Endodermal cell (in vitro differentiated cells): ENCODE data around the gene ENO3. TPM values are rescaled to one million over a fixed set of nuclear protein-coding genes. Genes with fewer than 3 reads are reported as not detected.
A peak's percentile ranks its signal among the peaks of the same experiment; 100 is the strongest.
"Not testable (repeated sequence)": the region's sequence is repeated elsewhere in the genome, so short reads cannot be mapped to it uniquely, and the experiment has no call there.

Source experiments
- DNase-seq: peaks from one replicate; pipeline ENCODE4 v3.0.0-alpha.2; 2017
- H3K27ac ChIP-seq: 2 replicates; pipeline ENCODE4 v1.5.1; 2013; ENCODE audit warnings: mild to moderate bottlenecking, low read depth, low read length, moderate library complexity
- H3K27me3 ChIP-seq: 2 replicates; pipeline ENCODE4 v1.6.1; 2013; ENCODE audit warnings: mild to moderate bottlenecking, low read length, moderate library complexity; ENCODE audit not compliant: insufficient read depth, control insufficient read depth, poor library complexity, severe bottlenecking
- H3K36me3 ChIP-seq: 2 replicates; pipeline ENCODE4 v1.7.0; 2013; ENCODE audit warnings: mild to moderate bottlenecking, low read length, moderate library complexity; ENCODE audit not compliant: control insufficient read depth, insufficient read depth
- H3K4me1 ChIP-seq: one replicate; pipeline ENCODE4 v1.7.0; 2013; ENCODE audit warnings: low read length; ENCODE audit not compliant: control insufficient read depth, insufficient read depth
- H3K4me3 ChIP-seq: 2 replicates; pipeline ENCODE4 v1.5.1; 2013; ENCODE audit warnings: mild to moderate bottlenecking, low read length, moderate library complexity
- H3K9ac ChIP-seq: 2 replicates; pipeline ENCODE4 v1.6.1; 2013; ENCODE audit warnings: mild to moderate bottlenecking, low read length, moderate library complexity; ENCODE audit not compliant: poor library complexity, severe bottlenecking; ENCODE audit errors: extremely low read depth
- H3K9me3 ChIP-seq: 2 replicates; pipeline ENCODE4 v1.6.1; 2013; ENCODE audit warnings: mild to moderate bottlenecking, low read length, moderate library complexity; ENCODE audit not compliant: control insufficient read depth
- H3K27ac Mint-ChIP-seq: 2 replicates; pipeline ENCODE4 v1.8.0; 2020; ENCODE audit warnings: mixed read lengths
- H3K27me3 Mint-ChIP-seq: 2 replicates; pipeline ENCODE4 v1.8.0; 2021; ENCODE audit warnings: mild to moderate bottlenecking, mixed read lengths; ENCODE audit not compliant: insufficient read depth
- H3K36me3 Mint-ChIP-seq: 2 replicates; pipeline ENCODE4 v1.8.0; 2020; ENCODE audit warnings: low read depth, mixed read lengths
- H3K4me1 Mint-ChIP-seq: 2 replicates; pipeline ENCODE4 v1.8.0; 2020; ENCODE audit warnings: mixed read lengths
- H3K4me3 Mint-ChIP-seq: 2 replicates; pipeline ENCODE4 v1.8.0; 2020; ENCODE audit warnings: mild to moderate bottlenecking, moderate library complexity, mixed read lengths
- H3K9me3 Mint-ChIP-seq: 2 replicates; pipeline ENCODE4 v1.8.0; 2020; ENCODE audit warnings: mild to moderate bottlenecking, mixed read lengths
- WGBS, 2 experiments: methylation state at CpG; one replicate each; pipeline versions ENCODE4 v1.1.5 to v1.1.7; 2013; ENCODE audit warnings: missing lambda C conversion rate in 2 of 2, mixed read lengths in 1 of 2; ENCODE audit not compliant: insufficient coverage in 1 of 2, insufficient read length in 1 of 2; 5-methylcytosine and 5-hydroxymethylcytosine counted together
- total RNA-seq, 2 donors: library from RNA; stranded (reverse); fragmentation: NEBNext Ultra II Directional in 1 of 2; extraction: Animal tissue kit (Norgen Biotek cat#: 25700) in 1 of 2; gene quantifications; 2 replicates in 1 of 2; 3 replicates in 1 of 2; pipeline ENCODE4 v1.2.1, GENCODE V29; 2021
- TF ChIP-seq, protein P1 (sequence below): fragments of 200-600 bp; sonication (generic); conservative IDR thresholded peaks from 2 replicates; pipeline ENCODE4 v1.5.0; 2021; ENCODE audit warnings: antibody characterized with exemption, mild to moderate bottlenecking

The ENO3 gene
- total RNA-seq, 2 donors from 2014 or later, result 34.1 to 53.6 TPM

DNA sequence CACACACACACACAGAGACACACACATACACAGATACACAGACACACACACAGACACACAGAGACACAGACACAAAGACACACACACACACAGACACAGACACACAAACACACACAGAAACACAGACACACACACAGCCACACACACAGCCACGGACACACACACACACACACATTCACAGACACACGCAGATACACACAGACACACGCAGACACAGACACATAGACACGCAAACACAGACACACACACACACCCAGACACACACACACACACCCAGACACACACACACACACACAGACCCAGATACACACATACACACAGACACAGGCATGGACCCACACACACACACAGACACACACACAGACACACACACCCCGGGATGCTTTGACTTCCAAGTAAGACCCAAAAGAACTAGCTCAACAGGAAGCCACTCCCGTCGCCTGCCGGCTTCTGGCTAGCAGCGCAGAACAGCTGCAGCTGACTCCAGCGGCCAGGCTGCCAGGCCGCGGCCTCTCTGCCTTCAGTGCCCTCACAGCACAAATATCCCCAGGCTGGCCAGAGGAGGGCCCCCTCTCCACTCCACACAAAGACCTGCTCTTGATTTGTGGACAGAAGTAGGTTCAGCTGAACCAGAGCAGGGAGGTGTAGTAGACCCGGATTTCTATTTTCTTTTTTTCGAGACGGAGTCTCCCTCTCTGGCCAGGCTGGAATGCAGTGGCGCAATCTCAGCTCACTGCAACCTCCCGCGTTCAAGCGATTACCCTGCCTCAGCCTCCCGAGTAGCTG is 42.0 kb upstream of the ENO3 start:
- Histone ChIP-seq H3K4me3 (no peak overlapping the region), H3K27ac (peak overlapping the region; percentile 76), H3K4me1 (no peaks in the 10 kb centered on the region), H3K9me3 (no peaks in the 10 kb centered on the region), H3K36me3 (no peaks in the 10 kb centered on the region), H3K27me3 (no peaks in the 10 kb centered on the region), H3K9ac (peak overlapping the region; percentile 6)
- TF ChIP-seq, protein P1, sequence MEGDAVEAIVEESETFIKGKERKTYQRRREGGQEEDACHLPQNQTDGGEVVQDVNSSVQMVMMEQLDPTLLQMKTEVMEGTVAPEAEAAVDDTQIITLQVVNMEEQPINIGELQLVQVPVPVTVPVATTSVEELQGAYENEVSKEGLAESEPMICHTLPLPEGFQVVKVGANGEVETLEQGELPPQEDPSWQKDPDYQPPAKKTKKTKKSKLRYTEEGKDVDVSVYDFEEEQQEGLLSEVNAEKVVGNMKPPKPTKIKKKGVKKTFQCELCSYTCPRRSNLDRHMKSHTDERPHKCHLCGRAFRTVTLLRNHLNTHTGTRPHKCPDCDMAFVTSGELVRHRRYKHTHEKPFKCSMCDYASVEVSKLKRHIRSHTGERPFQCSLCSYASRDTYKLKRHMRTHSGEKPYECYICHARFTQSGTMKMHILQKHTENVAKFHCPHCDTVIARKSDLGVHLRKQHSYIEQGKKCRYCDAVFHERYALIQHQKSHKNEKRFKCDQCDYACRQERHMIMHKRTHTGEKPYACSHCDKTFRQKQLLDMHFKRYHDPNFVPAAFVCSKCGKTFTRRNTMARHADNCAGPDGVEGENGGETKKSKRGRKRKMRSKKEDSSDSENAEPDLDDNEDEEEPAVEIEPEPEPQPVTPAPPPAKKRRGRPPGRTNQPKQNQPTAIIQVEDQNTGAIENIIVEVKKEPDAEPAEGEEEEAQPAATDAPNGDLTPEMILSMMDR, result peak; percentile 87
- 37 to 43% methylated on average over 12 to 20 of the region's 20 CpGs for WGBS, 2 experiments
- peak; percentile 99 for DNase-seq
- H3K36me3 Mint-ChIP-seq, result no peaks in the 10 kb centered on the region
- no peak overlapping the region for H3K27ac Mint-ChIP-seq
- no peaks in the 10 kb centered on the region for H3K9me3 Mint-ChIP-seq
- peaks cover 9% of the 10 kb centered on the region for H3K27me3 Mint-ChIP-seq
- no peak overlapping the region for H3K4me3 Mint-ChIP-seq
- peaks cover 8% of the 10 kb centered on the region for H3K4me1 Mint-ChIP-seq

DNA sequence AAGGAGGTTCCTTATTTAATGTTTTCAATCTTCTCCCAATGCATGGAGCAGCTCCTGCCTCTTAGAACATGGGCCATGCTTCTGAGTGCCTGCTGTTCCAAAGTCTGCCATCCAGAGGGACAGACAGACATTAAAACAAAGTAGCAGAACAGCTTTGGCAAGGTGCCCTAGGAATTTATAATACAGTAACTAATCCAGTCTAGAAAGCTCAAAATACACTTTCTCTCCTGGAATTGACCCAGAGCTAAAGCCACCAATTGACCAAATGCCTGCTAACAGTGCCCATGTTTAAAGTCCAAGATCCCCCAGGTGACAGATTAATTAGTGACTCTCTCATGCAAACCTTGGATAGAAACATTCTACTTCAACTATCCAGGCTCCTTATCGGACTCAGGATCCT is 36.9 kb upstream of the ENO3 start:
- Mint-ChIP-seq H3K9me3 (no peaks in the 10 kb centered on the region), H3K4me3 (no peak overlapping the region), H3K36me3 (no peaks in the 10 kb centered on the region), H3K27ac (no peak overlapping the region), H3K27me3 (no peaks in the 10 kb centered on the region), H3K4me1 (peaks cover 8% of the 10 kb centered on the region)
- no peak for DNase-seq
- WGBS, 2 experiments, result 88% methylated on average over 1 of the region's 1 CpG; no CpG with 5 or more reads in 1 of the 2 experiments
- Histone ChIP-seq H3K27ac (no peak overlapping the region), H3K9ac (no peak overlapping the region), H3K4me3 (no peak overlapping the region), H3K27me3 (no peaks in the 10 kb centered on the region), H3K4me1 (no peaks in the 10 kb centered on the region), H3K36me3 (no peaks in the 10 kb centered on the region), H3K9me3 (no peaks in the 10 kb centered on the region)
- TF ChIP-seq, protein P1, result no peak

DNA sequence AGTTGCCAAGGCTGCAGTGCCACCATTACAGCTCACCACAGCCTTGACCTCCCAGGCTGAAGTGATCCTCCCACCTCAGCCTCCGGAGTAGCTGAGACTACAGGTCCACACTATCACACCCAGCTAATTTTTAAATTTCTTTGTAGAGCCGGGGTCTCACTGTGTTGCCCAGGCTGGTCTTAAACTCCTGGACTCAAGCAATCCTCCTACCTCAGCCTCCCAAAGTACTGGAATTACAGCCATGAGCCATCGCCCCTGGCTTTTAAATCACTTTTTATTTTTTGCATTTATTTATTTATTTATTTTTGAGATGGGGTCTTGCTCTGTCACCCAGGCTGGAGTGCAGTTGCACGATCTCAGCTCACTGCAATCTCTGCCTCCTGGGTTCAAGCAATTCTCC is 36.4 kb upstream of the ENO3 start:
- H3K27me3 Mint-ChIP-seq, H3K4me1 Mint-ChIP-seq, DNase-seq, H3K4me3 ChIP-seq, H3K27ac ChIP-seq, H3K27ac Mint-ChIP-seq, H3K9me3 Mint-ChIP-seq, H3K9me3 ChIP-seq, H3K4me1 ChIP-seq, H3K36me3 ChIP-seq, H3K36me3 Mint-ChIP-seq, H3K9ac ChIP-seq, H3K4me3 Mint-ChIP-seq, H3K27me3 ChIP-seq: not testable (repeated sequence)
- WGBS, 2 experiments, result 85 to 88% methylated on average over 3 of the region's 4 CpGs
